Subcutaneous abdominal adipose tissue (tissue), 5 donors: Measurements from ENCODE around the gene TMPRSS2.

Source experiments
- H3K27ac ChIP-seq: one replicate; pipeline ENCODE4 v1.7.0; 2013; ENCODE audit warnings: low read depth, mild to moderate bottlenecking, inconsistent platforms, low read length, moderate library complexity
- H3K27me3 ChIP-seq, 5 donors: one replicate each; pipeline ENCODE4 v1.7.0; 2013; ENCODE audit warnings: low read length in 5 of 5, inconsistent platforms in 1 of 5; ENCODE audit not compliant: control insufficient read depth in 5 of 5, insufficient read depth in 4 of 5
- H3K36me3 ChIP-seq, 5 donors: one replicate each; pipeline ENCODE4 v1.7.0; 2013; ENCODE audit warnings: low read length in 5 of 5; ENCODE audit not compliant: control insufficient read depth in 5 of 5, insufficient read depth in 5 of 5
- H3K4me1 ChIP-seq, 5 donors: one replicate each; pipeline ENCODE4 v1.7.0; 2013; ENCODE audit warnings: low read length in 5 of 5, mild to moderate bottlenecking in 3 of 5, moderate library complexity in 1 of 5; ENCODE audit not compliant: control insufficient read depth in 5 of 5, insufficient read depth in 5 of 5
- H3K4me3 ChIP-seq, 5 donors: one replicate each; pipeline ENCODE4 v1.7.0; 2013; ENCODE audit warnings: low read length in 5 of 5, low read depth in 1 of 5
- H3K9ac ChIP-seq, 5 donors: one replicate each; pipeline ENCODE4 v1.7.0; 2013; ENCODE audit warnings: low read length in 5 of 5, mild to moderate bottlenecking in 4 of 5, moderate library complexity in 3 of 5
- H3K9me3 ChIP-seq, 5 donors: one replicate each; pipeline ENCODE4 v1.7.0; 2013; ENCODE audit warnings: low read length in 5 of 5; ENCODE audit not compliant: control insufficient read depth in 5 of 5
- donor health status: healthy.
- donor health status: healthy.
- donor health status: healthy.
- donor health status: healthy.
- donor health status: healthy.

The TMPRSS2 gene

DNA sequence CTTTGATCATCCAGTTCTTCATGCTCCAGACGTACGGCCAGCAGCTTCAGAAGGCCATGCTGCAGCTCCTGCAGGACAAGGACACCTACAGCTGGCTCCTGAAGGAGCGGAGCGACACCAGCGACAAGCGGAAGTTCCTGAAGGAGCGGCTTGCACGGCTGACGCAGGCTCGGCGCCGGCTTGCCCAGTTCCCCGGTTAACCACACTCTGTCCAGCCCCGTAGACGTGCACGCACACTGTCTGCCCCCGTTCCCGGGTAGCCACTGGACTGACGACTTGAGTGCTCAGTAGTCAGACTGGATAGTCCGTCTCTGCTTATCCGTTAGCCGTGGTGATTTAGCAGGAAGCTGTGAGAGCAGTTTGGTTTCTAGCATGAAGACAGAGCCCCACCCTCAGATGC, 49.4 kb downstream of the TMPRSS2 start:
- no peak overlapping the region for H3K9ac ChIP-seq
- peaks cover 0 to 59% (median 41%) of the 10 kb centered on the region in 5 donors for H3K36me3 ChIP-seq
- no peaks in the 10 kb centered on the region for H3K9me3 ChIP-seq
- no peak overlapping the region for H3K4me3 ChIP-seq
- no peak overlapping the region for H3K27ac ChIP-seq
- H3K4me1 ChIP-seq: peaks cover 0 to 2% (median 0%) of the 10 kb centered on the region in 5 donors
- H3K27me3 ChIP-seq: no peaks in the 10 kb centered on the region

DNA sequence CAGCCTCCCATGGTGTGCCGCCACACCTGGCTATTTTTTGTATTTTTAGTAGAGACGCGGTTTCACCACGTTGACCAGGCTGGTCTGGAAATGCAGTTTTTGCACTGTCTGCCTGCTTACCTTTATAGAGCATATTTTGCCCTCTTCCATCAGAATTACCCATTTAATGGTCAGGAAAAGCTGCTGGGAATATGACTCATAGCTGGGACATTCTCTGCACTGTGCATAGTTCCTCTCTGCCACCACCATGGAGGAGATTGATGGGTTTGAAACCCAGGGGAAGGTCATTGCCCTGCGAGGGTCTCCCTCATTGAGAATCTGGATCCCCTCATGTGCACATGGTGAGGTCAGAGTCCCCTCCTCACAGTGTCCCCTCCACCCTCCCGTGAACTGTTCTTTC, 49.8 kb downstream of the TMPRSS2 start:
- no peak overlapping the region for H3K4me3 ChIP-seq
- no peak overlapping the region for H3K9ac ChIP-seq
- H3K36me3 ChIP-seq: peaks cover 0 to 64% (median 41%) of the 10 kb centered on the region in 5 donors
- peaks cover 0 to 2% (median 0%) of the 10 kb centered on the region in 5 donors for H3K4me1 ChIP-seq
- H3K27me3 ChIP-seq: no peaks in the 10 kb centered on the region
- H3K9me3 ChIP-seq: no peaks in the 10 kb centered on the region
- H3K27ac ChIP-seq: no peak overlapping the region

DNA sequence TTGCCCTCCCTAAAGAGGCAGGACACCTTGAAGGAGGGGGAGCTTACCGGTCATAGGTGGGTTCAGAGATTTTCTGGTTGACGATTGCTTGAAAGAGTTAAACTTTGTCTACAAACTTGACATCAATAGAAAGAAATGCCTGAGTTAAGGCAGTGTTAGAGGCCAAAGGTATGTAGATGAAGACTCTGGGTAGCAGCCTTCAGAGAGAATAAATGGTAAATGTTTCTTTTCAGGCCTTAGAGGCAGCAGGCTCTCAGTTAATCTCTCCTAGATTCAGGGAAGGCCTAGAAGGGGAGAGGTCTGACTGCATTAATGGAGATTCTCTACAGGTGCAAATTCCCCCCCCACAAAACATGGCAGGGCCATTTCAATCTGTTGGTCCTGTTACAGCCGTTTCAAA, 54.2 kb downstream of the TMPRSS2 start:
- Histone ChIP-seq H3K27me3 (no peaks in the 10 kb centered on the region), H3K9me3 (no peaks in the 10 kb centered on the region), H3K36me3 (peaks cover 4 to 88% (median 64%) of the 10 kb centered on the region in 5 donors), H3K4me1 (no peaks in the 10 kb centered on the region), H3K27ac (no peak overlapping the region), H3K4me3 (no peak overlapping the region), H3K9ac (no peak overlapping the region)

GRCh38 chr21:41453198-41453597, 54.8 kb downstream of the TMPRSS2 start:
- H3K4me3 ChIP-seq: no peak overlapping the region
- H3K9me3 ChIP-seq: no peaks in the 10 kb centered on the region
- no peak overlapping the region for H3K9ac ChIP-seq
- H3K27ac ChIP-seq: no peak overlapping the region
- peaks cover 4 to 82% (median 60%) of the 10 kb centered on the region in 5 donors for H3K36me3 ChIP-seq
- no peaks in the 10 kb centered on the region for H3K4me1 ChIP-seq
- no peaks in the 10 kb centered on the region for H3K27me3 ChIP-seq

- Histone ChIP-seq H3K27ac (no peak overlapping the region), H3K9me3 (no peaks in the 10 kb centered on the region), H3K27me3 (no peaks in the 10 kb centered on the region), H3K4me1 (no peaks in the 10 kb centered on the region), H3K36me3 (peaks cover 4 to 75% (median 60%) of the 10 kb centered on the region in 5 donors), H3K9ac (no peak overlapping the region), H3K4me3 (no peak overlapping the region)
Observed at GRCh38 chr21:41451753-41452676, 55.9 kb downstream of the TMPRSS2 start.

DNA sequence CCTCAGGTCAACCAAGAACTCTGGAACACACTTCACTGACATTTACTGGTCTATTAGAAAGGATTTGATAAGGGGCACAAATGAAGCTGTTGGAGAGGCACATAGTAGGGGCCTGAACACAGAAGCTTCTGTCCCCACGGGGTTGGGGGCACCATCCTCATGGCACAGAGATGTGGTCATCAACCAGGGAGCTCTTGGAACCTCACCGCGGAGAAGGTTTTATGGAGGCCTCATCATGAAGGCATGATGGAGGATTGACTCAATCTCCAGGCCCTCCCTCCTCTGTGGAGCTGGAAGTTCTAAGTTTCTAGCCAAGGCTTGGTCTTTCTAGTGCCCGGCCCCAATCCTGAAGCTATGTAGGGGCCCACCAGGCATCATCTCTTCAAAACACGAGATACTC, 58.3 kb downstream of the TMPRSS2 start:
- Histone ChIP-seq H3K36me3 (peaks cover 7 to 78% (median 68%) of the 10 kb centered on the region in 5 donors), H3K9ac (no peak overlapping the region), H3K4me3 (no peak overlapping the region), H3K4me1 (no peaks in the 10 kb centered on the region), H3K27ac (no peak overlapping the region), H3K9me3 (no peaks in the 10 kb centered on the region), H3K27me3 (no peaks in the 10 kb centered on the region)

GRCh38 chr21:41447356-41447755, 60.6 kb downstream of the TMPRSS2 start:
- H3K27me3 ChIP-seq: no peaks in the 10 kb centered on the region
- peaks cover 19 to 76% (median 75%) of the 10 kb centered on the region in 5 donors for H3K36me3 ChIP-seq
- no peaks in the 10 kb centered on the region for H3K4me1 ChIP-seq
- H3K4me3 ChIP-seq: no peak overlapping the region
- no peak overlapping the region for H3K9ac ChIP-seq
- no peak overlapping the region for H3K27ac ChIP-seq
- no peaks in the 10 kb centered on the region for H3K9me3 ChIP-seq

DNA sequence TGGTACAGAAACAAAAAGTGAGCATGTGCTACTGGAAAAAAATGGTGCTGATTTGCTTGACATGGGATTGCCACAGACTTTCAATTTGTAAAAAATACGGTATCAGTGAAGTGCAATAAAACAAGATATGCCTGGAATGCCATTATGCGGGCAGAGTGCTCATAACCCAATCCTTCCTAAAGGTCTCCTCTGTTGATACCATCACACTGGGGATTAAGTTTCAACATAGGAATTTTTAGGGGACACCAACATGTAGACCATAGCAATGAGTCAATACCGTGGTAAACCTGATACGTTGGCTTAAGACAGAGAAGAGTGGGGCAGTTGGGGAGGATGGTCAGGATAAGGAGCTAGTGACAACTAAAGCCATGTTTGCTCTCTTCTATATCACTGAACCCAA, 61.4 kb downstream of the TMPRSS2 start:
- Histone ChIP-seq H3K27ac (no peak overlapping the region), H3K4me3 (no peak overlapping the region), H3K36me3 (peaks cover 20 to 76% (median 75%) of the 10 kb centered on the region in 5 donors), H3K4me1 (no peaks in the 10 kb centered on the region), H3K9ac (no peak overlapping the region), H3K27me3 (no peaks in the 10 kb centered on the region), H3K9me3 (no peaks in the 10 kb centered on the region)

- no peak overlapping the region for H3K4me3 ChIP-seq
- no peaks in the 10 kb centered on the region for H3K27me3 ChIP-seq
- no peak overlapping the region for H3K9ac ChIP-seq
- H3K36me3 ChIP-seq: peaks cover 20 to 87% (median 82%) of the 10 kb centered on the region in 5 donors
- H3K4me1 ChIP-seq: no peaks in the 10 kb centered on the region
- H3K9me3 ChIP-seq: no peaks in the 10 kb centered on the region
- H3K27ac ChIP-seq: no peak overlapping the region
Observed at GRCh38 chr21:41445465-41445862, 62.5 kb downstream of the TMPRSS2 start.

GRCh38 chr21:41444703-41445464, 63.1 kb downstream of the TMPRSS2 start:
- no peaks in the 10 kb centered on the region for H3K27me3 ChIP-seq
- no peaks in the 10 kb centered on the region for H3K9me3 ChIP-seq
- H3K27ac ChIP-seq: no peak overlapping the region
- no peak overlapping the region for H3K4me3 ChIP-seq
- H3K4me1 ChIP-seq: no peaks in the 10 kb centered on the region
- peaks cover 16 to 83% (median 81%) of the 10 kb centered on the region in 5 donors for H3K36me3 ChIP-seq
- no peak overlapping the region for H3K9ac ChIP-seq
